ENCODE data around the gene NCOR2.

The NCOR2 gene

DNA sequence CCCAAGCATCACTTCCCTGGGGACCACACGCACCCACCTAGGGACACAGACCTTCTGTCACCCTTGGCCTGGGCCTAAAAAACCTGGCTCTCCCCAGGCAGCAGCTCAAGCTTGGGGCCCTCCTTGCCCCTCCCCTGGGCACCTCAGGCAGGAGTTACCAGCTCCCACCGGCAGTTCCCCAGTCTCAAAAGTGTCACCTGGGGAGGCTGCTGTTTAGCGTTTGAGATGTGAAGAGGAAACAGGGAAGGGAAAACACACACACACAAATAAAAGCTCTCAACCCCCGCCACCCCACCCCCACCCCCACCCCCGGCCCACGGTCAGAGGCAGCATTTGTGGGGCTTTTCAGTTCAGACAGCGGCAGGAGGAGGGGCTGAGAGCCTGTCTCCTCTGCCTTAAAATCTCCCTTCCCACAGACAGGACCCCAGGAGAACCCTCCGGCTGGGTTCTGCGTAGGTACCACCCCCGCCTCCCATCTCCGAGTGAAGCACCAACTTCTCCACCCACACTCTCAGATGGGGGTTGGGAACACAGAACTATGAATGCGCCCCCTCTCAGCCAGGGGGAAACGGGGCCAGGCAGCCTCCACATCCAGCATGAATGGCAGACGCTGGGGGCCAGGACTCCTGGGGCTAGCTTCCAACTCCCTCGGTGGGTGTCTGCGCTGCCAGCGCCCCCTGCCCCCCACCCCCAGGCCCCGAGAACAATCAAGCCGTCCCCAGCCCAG, 3.0 kb downstream of the NCOR2 start:
- no peak for DNase-seq
- no peak for TF ChIP-seq CTCF (IDR thresholded peaks at IDR 0.05; ENCODE audit: low read depth, low read length)
- Histone ChIP-seq H3K27me3 (no peaks in the 10 kb centered on the region), H3K36me3 (peaks cover 9% of the 10 kb centered on the region), H3K4me3 (ENCODE audit: low read depth, low read length) (peak overlapping the region; percentile 43), H3K4me1 (peaks cover 7% of the 10 kb centered on the region), H3K9me3 (no peaks in the 10 kb centered on the region)

- H3K27me3 ChIP-seq, result no peaks in the 10 kb centered on the region
- H3K36me3 ChIP-seq, result peaks cover 15% of the 10 kb centered on the region
- TF ChIP-seq CTCF (IDR thresholded peaks at IDR 0.05; ENCODE audit: low read depth, low read length), result no peak
- DNase-seq, result no peak
- H3K4me3 ChIP-seq (ENCODE audit: low read depth, low read length), result no peak overlapping the region
- H3K9me3 ChIP-seq, result no peaks in the 10 kb centered on the region
- H3K4me1 ChIP-seq, result peaks cover 5% of the 10 kb centered on the region
Observed at GRCh38 chr12:124563809-124564208, 3.6 kb downstream of the NCOR2 start.

GRCh38 chr12:124563401-124563800, 4.0 kb downstream of the NCOR2 start:
- no peaks in the 10 kb centered on the region for H3K27me3 ChIP-seq
- H3K9me3 ChIP-seq, result no peaks in the 10 kb centered on the region
- H3K4me3 ChIP-seq (ENCODE audit: low read depth, low read length), result no peak overlapping the region
- peaks cover 8% of the 10 kb centered on the region for H3K4me1 ChIP-seq
- no peak for TF ChIP-seq CTCF (IDR thresholded peaks at IDR 0.05; ENCODE audit: low read depth, low read length)
- no peak for DNase-seq
- peaks cover 16% of the 10 kb centered on the region for H3K36me3 ChIP-seq

DNA sequence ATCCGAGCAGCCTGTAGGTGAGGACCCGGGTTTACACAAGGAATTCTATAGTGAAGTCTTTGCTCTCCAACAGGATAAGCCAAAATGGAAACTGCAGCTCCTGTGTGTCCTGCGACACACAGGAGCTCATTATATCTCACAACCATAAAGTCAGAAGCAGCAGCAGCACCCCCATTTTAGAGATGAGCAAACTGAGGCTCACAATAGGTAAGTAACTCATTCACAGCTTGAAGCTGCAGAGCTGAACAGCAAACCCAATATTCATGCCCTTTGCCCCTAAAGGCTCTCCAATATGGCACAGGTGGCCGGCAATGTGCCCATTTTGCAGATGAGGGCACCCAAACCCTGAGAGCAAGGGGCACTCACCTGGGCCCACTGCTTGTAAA, 4.6 kb downstream of the NCOR2 start:
- no peak overlapping the region for H3K4me3 ChIP-seq (ENCODE audit: low read depth, low read length)
- TF ChIP-seq CTCF (IDR thresholded peaks at IDR 0.05; ENCODE audit: low read depth, low read length), result no peak
- H3K36me3 ChIP-seq, result peaks cover 16% of the 10 kb centered on the region
- no peaks in the 10 kb centered on the region for H3K27me3 ChIP-seq
- DNase-seq, result no peak
- peaks cover 11% of the 10 kb centered on the region for H3K4me1 ChIP-seq
- no peaks in the 10 kb centered on the region for H3K9me3 ChIP-seq

- H3K36me3 ChIP-seq, result peaks cover 16% of the 10 kb centered on the region
- H3K9me3 ChIP-seq, result no peaks in the 10 kb centered on the region
- DNase-seq, result no peak
- H3K4me3 ChIP-seq (ENCODE audit: low read depth, low read length), result no peak overlapping the region
- H3K4me1 ChIP-seq, result peaks cover 17% of the 10 kb centered on the region
- H3K27me3 ChIP-seq, result no peaks in the 10 kb centered on the region
- TF ChIP-seq CTCF (IDR thresholded peaks at IDR 0.05; ENCODE audit: low read depth, low read length), result no peak
Observed at GRCh38 chr12:124562018-124562795, 5.2 kb downstream of the NCOR2 start.

- no peak for DNase-seq
- Histone ChIP-seq H3K9me3 (no peaks in the 10 kb centered on the region), H3K36me3 (peaks cover 16% of the 10 kb centered on the region), H3K27me3 (no peaks in the 10 kb centered on the region), H3K4me1 (peaks cover 21% of the 10 kb centered on the region), H3K4me3 (ENCODE audit: low read depth, low read length) (no peak overlapping the region)
- TF ChIP-seq CTCF (IDR thresholded peaks at IDR 0.05; ENCODE audit: low read depth, low read length), result no peak
Observed at GRCh38 chr12:124561231-124561630, 6.2 kb downstream of the NCOR2 start.

Data from BE2C (cell line).